Activated B cell treated with CpG ODN at 0.5 μM for 24 hours (primary cell): ENCODE measurements around the gene DNAH11. TPM values are rescaled to one million over a fixed set of nuclear protein-coding genes. Genes with fewer than 3 reads are reported as not detected.

ENCODE experiments used
- ATAC-seq: fragments of 200-7000 bp; cut with Tn5 transposase; one replicate; pipeline ENCODE4 v1.10.0; 2021; ENCODE audit warnings: low read depth, mild to moderate bottlenecking, moderate library complexity
- CTCF ChIA-PET: fragments of 350-600 bp; sonication (Branson Sonifier 250); formaldehyde crosslinking; loops from one replicate; lab custom pipeline; 2021; ENCODE audit warnings: antibody characterized with exemption; lab: Charles Lee
- POLR2A ChIA-PET: fragments of 350-600 bp; sonication (Branson Sonifier 250); formaldehyde crosslinking; loops from one replicate; lab custom pipeline; 2021; ENCODE audit warnings: antibody characterized with exemption; lab: Charles Lee
- DNase-seq: peaks from one replicate; pipeline ENCODE4 v3.0.0; 2022
- H3K27ac Mint-ChIP-seq: one replicate; pipeline ENCODE4 v1.8.0; 2020; ENCODE audit warnings: mixed read lengths
- H3K27me3 Mint-ChIP-seq: one replicate; pipeline ENCODE4 v1.8.0; 2021; ENCODE audit warnings: mixed read lengths
- H3K36me3 Mint-ChIP-seq: one replicate; pipeline ENCODE4 v1.8.0; 2021; ENCODE audit warnings: low read depth, mixed read lengths
- H3K4me1 Mint-ChIP-seq: one replicate; pipeline ENCODE4 v1.8.0; 2021; ENCODE audit warnings: mixed read lengths
- H3K4me3 Mint-ChIP-seq: one replicate; pipeline ENCODE4 v1.8.0; 2020; ENCODE audit warnings: mild to moderate bottlenecking, mixed read lengths
- H3K9me3 Mint-ChIP-seq: one replicate; pipeline ENCODE4 v1.8.0; 2020; ENCODE audit warnings: mixed read lengths
- CTCF ChIP-seq: fragments of 200-600 bp; IDR thresholded peaks from one replicate; pipeline ENCODE4 v1.8.0; 2022; ENCODE audit warnings: antibody characterized with exemption, mild to moderate bottlenecking
- intact Hi-C: fragments of 100-400 bp; cut with micrococcal nuclease; formaldehyde crosslinking; loops from one replicate; pipeline ENCODE4 v1.15.1; 2024
- total RNA-seq: library from RNA; stranded (reverse); gene quantifications from 2 replicates; pipeline ENCODE4 v1.2.3, GENCODE V29; 2022

Gene DNAH11
- total RNA-seq, 1 donor from 2014 or later = not detected

DNA sequence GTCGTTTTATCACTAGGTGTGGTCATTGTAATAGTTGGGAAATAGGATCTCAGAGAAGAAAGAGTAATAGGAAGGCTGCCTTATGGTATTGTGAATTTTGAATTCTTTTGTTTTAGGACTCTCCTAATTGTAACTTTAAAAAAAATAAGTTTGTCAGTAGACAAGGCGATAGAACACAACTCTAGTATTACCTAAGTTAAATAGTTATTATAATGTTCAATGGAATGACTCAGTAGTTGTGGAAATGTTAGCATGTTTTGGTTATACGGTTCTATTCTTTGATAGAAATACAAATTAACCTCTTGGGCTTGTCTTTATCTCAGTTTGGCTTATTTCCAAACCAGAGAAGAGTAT lies 1.4 kb downstream of the DNAH11 start:
- no peak for TF ChIP-seq CTCF
- Mint-ChIP-seq H3K36me3 (no peaks in the 10 kb centered on the region), H3K9me3 (no peaks in the 10 kb centered on the region), H3K4me3 (no peak overlapping the region), H3K4me1 (peaks cover 13% of the 10 kb centered on the region), H3K27me3 (peaks cover 50% of the 10 kb centered on the region), H3K27ac (no peak overlapping the region)
- intact Hi-C loops = no loop called here
- CTCF ChIA-PET = no interaction called here
- ATAC-seq (no peak), DNase-seq (no peak)
- POLR2A ChIA-PET = no interaction called here

- H3K27me3 Mint-ChIP-seq = peaks cover 48% of the 10 kb centered on the region
- TF ChIP-seq CTCF = no peak
- H3K36me3 Mint-ChIP-seq = no peaks in the 10 kb centered on the region
- CTCF ChIA-PET = no interaction called here
- no peaks in the 10 kb centered on the region for H3K9me3 Mint-ChIP-seq
- ATAC-seq (no peak), DNase-seq (no peak)
- H3K27ac Mint-ChIP-seq = no peak overlapping the region
- POLR2A ChIA-PET = no interaction called here
- no peak overlapping the region for H3K4me3 Mint-ChIP-seq
- intact Hi-C loops = no loop called here
- peaks cover 13% of the 10 kb centered on the region for H3K4me1 Mint-ChIP-seq
Observed at GRCh38 chr7:21544715-21545114, 1.9 kb downstream of the DNAH11 start.

- Mint-ChIP-seq H3K9me3 (no peaks in the 10 kb centered on the region), H3K36me3 (no peaks in the 10 kb centered on the region), H3K27ac (no peak overlapping the region), H3K27me3 (peaks cover 35% of the 10 kb centered on the region), H3K4me1 (peaks cover 13% of the 10 kb centered on the region), H3K4me3 (no peak overlapping the region)
- intact Hi-C loops = no loop called here
- TF ChIP-seq CTCF = no peak
- ChIA-PET POLR2A (no interaction called here), CTCF (no interaction called here)
- DNase-seq (no peak), ATAC-seq (no peak)
Observed at GRCh38 chr7:21547501-21547900, 4.7 kb downstream of the DNAH11 start.

DNA sequence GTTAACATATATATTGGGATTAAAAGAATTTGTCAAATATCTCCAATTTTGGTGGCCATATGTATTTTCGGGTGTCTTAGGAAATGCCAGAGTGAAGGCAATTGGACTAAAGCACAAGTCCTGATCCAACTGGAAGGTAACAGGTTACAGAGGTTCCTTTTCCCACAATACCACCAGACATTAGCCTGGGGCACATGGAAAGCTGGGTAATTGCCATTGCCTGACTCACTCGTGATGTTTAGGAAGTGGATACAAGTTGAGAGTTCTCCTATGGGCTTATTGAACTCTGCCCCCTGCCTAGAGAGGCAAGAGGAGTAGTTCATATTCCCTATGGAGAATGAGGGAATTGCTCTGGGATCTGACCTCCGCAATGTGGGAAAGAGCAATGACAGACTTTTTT lies 5.7 kb downstream of the DNAH11 start:
- CTCF ChIA-PET = no interaction called here

DNA sequence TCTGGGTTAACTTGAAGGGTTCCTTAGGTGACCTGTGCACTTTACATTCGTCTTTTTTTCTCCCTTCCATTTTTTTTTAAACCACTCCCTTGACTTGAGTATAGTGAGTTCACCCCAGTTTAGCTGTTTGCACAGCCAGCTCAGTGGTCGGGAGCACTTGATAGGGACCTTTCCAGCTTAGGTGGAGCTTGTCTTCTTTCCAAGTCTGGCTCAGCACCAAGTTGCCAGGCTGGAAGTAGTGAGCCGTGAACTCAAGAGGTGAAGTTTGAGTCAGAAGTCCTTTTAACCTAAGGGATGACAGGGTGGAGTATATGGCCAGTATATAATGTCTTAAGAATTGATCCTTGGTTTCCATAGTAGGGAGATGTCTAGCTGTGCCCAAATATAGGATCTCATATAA lies 7.2 kb downstream of the DNAH11 start:
- no peak overlapping the region for H3K4me3 Mint-ChIP-seq
- intact Hi-C loops = no loop called here
- H3K4me1 Mint-ChIP-seq = no peaks in the 10 kb centered on the region
- peaks cover 21% of the 10 kb centered on the region for H3K27me3 Mint-ChIP-seq
- ATAC-seq (no peak), DNase-seq (no peak)
- H3K9me3 Mint-ChIP-seq = no peaks in the 10 kb centered on the region
- H3K36me3 Mint-ChIP-seq = no peaks in the 10 kb centered on the region
- TF ChIP-seq CTCF = no peak
- POLR2A ChIA-PET = no interaction called here
- no peak overlapping the region for H3K27ac Mint-ChIP-seq
- CTCF ChIA-PET = interaction anchor here (0.8 kb wide), 1 partner anchor 17 kb away, joined by 3 read pairs; no protein-coding TSS in a partner anchor

More for the DNA sequence above, 5.7 kb downstream of the DNAH11 start:
- Mint-ChIP-seq H3K36me3 (no peaks in the 10 kb centered on the region), H3K27me3 (peaks cover 31% of the 10 kb centered on the region), H3K4me1 (peaks cover 8% of the 10 kb centered on the region), H3K4me3 (no peak overlapping the region), H3K9me3 (no peaks in the 10 kb centered on the region), H3K27ac (no peak overlapping the region)
- ATAC-seq = no peak
- intact Hi-C loops = no loop called here
- no peak for TF ChIP-seq CTCF
- no peak for DNase-seq
- POLR2A ChIA-PET = no interaction called here
